HG02678 (cell line): Measurements from ENCODE around the gene SLC26A3.

Experiments used
- ATAC-seq: cut with Tn5 transposase; IDR thresholded peaks from one replicate; pipeline ENCODE4 v1.9.1; 2021; ENCODE audit warnings: mild to moderate bottlenecking, moderate library complexity; ENCODE audit not compliant: unreplicated experiment

SLC26A3 gene

GRCh38 chr7:107816011-107816566, 13.1 kb upstream of the SLC26A3 start:
- ATAC-seq = no peak

- no peak for ATAC-seq
Measured at GRCh38 chr7:107815254-107815882, 12.3 kb upstream of the SLC26A3 start.

- no peak for ATAC-seq
Measured at GRCh38 chr7:107813524-107813923, 10.5 kb upstream of the SLC26A3 start.

GRCh38 chr7:107811934-107812333, 8.9 kb upstream of the SLC26A3 start:
- no peak for ATAC-seq

DNA sequence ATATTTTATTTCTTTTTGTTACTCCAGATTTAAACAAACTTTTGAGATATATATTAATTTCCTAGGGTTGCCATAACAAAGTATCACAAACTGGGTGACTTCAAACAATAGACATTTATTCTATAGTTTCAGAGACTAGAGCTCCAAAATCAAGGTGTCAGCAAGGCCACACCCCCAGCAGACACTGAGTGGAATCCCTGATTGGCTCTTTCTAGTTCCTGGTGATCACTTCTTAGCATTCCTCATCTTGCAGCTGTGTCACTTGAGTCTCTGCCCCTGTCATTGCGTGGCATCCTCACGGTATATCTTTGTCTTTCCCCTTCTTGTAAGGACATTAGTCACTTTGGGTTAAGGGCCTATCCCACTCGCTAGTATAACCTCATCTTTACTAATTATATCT, 7.6 kb upstream of the SLC26A3 start:
- ATAC-seq = no peak

- ATAC-seq = no peak
Measured at GRCh38 chr7:107809179-107809578, 6.2 kb upstream of the SLC26A3 start.

- ATAC-seq = no peak
Measured at GRCh38 chr7:107799647-107800264, 3.3 kb downstream of the SLC26A3 start.

- ATAC-seq = no peak
Measured at GRCh38 chr7:107792364-107792763, 10.7 kb downstream of the SLC26A3 start.

- no peak for ATAC-seq
Measured at GRCh38 chr7:107789647-107790046, 13.4 kb downstream of the SLC26A3 start.

DNA sequence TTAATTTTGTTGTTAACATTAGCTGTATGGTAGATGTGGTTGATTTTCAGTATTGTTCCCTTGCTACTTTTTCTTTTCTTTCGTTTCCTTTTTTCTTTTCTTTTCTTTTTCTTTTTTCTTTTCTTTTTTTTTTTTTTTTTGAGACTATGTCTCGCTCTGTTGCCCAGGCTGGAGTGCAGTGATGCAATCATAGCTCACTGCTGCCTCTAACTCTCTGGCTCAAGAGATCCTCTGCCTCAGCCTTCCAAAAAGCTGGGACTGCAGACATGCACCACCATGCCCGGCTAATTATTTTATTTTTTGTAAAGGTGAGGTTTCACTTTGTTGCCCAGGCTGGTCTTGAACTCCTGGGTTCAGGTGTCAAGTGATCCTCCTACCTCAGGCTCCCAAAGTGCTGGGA, 14.4 kb downstream of the SLC26A3 start:
- ATAC-seq = no peak

DNA sequence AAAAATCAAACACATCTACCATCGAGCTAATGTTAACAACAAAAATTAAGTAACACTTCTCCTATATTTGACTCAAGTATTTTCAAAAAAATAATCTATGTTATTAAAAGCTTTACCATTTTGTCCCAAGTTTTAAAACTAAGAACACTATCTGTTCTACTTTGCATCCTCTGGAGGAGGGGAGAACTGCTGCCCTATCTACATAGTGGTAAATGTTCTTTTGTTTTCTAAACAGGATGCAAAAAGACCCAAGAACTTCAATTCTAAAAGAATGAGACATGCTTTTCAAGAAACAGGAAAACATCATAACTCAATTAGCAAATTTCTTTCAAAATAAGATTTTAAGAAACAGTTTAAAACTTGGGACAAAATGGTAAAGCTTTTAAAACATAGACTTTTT, 14.8 kb downstream of the SLC26A3 start:
- no peak for ATAC-seq

- ATAC-seq = no peak
Measured at GRCh38 chr7:107785926-107786325, 17.1 kb downstream of the SLC26A3 start.

DNA sequence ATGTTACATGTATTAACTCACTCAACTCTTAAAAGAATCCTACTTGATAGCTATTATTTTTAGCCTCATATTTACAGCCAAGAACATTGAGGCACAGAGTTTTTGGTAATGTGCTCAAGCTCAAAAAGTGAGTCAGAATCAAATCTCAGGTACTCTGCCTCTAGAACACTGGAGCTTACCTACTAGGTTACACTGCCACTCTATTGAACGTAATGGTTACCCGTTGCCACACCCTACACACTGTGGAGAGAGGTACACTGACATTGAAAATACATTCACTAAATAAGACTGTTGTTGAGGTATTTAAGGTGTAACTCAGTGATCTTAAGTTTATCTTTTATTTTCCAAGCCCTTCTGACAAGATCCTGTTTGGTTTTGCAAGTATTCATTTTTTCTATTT, 17.9 kb downstream of the SLC26A3 start:
- ATAC-seq = no peak

GRCh38 chr7:107783648-107784047, 19.4 kb downstream of the SLC26A3 start:
- ATAC-seq = no peak

DNA sequence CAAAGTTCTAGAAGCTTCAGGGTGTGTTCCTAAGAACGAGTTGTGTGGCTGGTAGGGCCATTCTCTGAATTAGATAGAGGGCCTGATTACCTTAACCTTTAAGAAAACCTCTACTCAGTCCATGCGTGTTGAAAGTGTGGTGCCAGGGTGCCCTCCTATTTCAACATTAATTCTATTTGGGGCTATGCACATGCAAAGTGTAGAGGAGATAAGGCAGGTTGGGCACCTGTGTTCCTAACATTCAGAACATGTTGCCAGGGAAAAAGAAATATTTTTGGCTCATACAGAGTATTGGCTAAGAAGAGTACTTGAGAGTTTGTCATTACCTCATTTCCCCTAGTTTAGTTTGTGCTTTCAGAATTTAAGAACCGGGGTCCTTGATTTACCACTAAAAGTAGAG, 20.6 kb downstream of the SLC26A3 start:
- no peak for ATAC-seq

DNA sequence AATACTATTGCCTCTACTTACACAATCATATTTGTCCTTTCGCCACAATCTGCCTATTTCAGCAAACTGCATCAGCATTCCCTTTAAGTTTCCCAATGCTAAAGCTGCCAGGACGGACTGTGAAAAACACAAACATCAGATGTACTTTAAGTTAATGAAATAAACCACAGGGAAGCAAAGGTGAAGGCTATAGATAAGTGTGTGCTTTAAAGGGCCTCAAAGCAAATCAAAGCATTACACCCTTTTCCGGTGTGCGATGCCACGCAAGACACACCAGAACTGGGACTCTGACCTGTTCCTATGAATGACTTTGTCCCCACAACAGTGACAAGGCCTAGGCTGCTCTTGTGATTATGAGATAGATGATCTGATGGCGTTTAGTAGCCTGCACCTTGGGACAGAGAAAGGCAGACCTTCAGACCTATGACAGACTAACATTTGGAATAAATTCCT, 23.4 kb downstream of the SLC26A3 start:
- no peak for ATAC-seq

DNA sequence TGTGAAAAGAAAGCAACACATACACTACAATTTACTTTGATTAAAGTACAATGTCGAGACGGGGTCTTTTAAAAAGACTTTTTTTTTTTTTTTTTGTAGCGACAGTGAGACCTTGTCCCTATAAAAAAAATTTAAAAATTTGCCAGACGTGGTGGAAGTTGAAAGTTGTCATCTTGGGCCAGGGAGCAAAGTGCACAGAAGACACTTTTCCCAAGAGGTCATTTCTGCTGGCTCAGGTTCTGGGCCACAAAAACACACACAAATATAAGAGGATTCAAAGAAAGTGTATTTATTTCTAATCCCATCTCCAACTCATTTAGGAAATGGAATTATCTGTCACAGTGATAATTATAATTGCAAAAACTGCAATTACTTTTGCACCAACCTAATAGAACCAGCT, 24.7 kb downstream of the SLC26A3 start:
- ATAC-seq = no peak

DNA sequence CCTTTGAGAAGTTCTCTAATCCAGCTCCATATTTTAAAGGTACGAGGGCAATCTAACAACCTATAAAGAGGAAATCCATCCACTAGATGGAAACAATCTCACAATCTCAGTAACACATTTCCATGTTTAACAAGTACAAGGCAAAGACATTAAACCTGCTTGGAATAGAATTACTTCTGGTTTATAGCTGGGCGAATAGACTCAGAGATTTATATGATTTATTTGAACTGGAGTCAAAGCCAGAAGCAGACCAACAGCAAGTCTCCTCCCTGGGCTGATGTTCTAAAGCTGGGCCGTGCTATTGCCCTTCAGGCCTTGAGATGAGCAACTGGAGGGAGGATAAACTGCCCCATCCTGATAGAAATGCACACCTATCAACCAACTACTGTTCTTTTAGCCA, 25.3 kb downstream of the SLC26A3 start:
- ATAC-seq = no peak

DNA sequence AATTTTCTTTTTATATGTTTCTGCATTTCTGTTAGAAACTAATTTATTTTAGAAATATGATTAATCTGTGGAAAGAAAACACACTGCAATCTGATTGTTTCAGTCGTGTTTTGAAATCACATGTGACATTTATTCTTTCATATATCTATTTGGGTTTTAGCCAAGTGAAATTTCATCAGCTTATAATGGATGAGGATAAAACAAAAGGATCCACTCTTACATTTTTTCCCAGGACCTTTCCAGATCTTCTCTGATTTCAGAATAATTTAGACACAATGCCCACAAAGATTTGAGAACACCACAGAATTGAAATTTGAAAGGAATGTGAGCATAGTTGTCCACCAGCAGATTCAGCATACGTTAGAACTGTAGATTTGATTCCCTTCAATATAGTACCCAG, 30.0 kb downstream of the SLC26A3 start:
- no peak for ATAC-seq

GRCh38 chr7:107768263-107768662, 34.8 kb downstream of the SLC26A3 start:
- ATAC-seq = no peak

GRCh38 chr7:107767391-107767790, 35.6 kb downstream of the SLC26A3 start:
- no peak for ATAC-seq

GRCh38 chr7:107758667-107759066, 44.4 kb downstream of the SLC26A3 start:
- no peak for ATAC-seq

- no peak for ATAC-seq
Measured at GRCh38 chr7:107754642-107755041, 48.4 kb downstream of the SLC26A3 start.
